Activated CD4-positive, alpha-beta T cell treated with anti-CD3 and anti-CD28 coated beads for 24 hours (primary cell): Measurements from ENCODE around the gene STX11.

Experiments used
- DNase-seq, 2 donors: peaks; one replicate each; pipeline ENCODE4 v3.0.0-alpha.2; 2020; ENCODE audit warnings: low read depth in 2 of 2

Gene STX11

DNA sequence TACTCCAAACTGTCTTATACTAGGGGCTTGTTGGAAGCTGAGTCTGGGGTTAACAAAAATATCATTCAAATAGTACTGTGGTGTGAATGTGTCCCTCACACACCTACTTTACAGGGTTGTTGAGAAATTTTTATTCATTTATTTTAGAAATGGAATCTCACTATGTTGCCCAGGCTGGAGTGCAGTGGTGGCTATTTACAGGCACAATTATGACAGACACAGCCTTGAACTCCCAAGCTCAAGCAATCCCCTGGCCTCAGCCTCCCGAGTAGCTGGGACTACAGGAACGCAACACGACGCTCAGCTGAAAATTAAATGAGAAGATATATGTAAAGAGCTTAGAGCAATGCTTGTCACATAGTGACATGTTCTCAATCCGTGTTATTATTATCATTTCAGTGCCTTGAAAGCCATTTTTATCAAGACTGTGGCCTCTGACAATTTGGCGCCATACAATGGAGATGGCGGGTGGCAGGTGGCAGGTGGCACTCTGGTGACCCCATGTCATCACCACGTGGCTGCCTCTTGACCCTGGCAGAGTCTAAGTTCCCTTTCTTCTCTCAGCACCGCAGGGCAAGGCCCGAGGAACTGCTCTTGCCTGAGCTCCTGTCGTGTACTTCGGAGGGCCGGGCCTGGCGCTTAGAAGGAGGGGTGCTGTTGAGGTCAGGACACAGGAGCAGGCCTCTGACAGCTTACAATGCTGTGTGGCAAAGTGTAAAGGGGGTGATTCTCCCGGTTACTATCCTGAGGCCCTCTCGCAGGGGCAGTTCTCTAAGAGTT is 64.5 kb downstream of the STX11 start:
- DNase-seq = no peak

DNA sequence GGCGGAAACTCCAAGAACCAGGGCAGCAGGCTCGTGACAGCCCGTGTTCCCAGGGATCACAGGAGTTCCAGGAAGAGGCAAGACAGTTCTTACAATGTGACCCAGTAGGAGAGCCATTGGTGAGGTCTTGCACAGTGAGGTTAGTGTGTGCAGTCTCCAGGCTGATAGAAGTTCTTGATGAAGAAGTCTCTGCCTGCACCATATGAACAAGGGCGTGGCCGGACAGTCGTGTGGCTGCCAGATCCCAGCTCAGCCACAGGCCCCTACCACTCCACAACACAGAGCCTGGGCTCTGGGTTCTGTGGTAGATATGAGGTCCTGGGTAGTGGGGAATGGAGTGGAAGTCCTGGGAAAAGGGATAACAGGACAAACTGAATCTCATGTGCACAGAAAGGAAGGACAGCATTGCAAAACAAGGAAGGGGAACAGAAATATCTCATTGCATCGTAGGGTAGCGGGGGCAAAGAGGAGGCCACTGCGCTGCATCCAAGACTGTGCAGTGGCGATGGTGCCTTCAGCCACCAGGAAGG is 65.2 kb downstream of the STX11 start:
- DNase-seq = no peak

DNA sequence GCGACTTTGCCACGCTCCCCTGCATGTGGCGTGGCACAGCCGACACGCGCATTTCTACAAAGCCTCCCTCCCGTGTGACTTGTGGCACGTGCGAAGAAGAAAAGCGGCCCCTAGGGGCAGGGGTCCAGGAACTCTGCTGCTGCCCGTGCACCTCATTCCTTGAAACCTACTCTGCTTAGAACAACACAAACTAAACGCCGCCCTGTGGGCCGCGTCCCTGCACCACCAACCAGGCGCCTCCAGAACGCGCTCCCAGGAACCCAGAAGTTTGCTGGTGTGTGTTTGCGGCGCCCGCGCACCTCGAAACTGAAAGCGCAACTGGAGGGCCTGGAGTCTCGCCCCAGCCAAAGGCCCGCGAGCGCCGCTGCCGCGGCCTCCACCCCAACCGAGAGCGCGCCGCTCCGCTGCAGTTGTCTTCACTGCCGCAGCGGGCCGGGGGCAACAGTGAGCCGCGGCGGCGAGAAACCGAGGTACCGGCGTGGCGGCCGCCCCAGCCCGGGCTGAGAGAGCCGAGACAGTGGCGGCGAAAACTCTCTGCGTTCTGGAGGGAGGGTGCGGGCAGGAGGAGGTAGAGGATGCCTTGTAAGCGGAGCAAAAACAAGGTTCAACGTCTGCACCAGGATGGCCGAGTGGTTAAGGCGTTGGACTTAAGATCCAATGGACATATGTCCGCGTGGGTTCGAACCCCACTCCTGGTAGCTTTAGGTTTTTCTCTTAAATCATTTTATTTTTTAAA is 65.8 kb downstream of the STX11 start:
- peak; percentile 82 to 89 for DNase-seq

DNA sequence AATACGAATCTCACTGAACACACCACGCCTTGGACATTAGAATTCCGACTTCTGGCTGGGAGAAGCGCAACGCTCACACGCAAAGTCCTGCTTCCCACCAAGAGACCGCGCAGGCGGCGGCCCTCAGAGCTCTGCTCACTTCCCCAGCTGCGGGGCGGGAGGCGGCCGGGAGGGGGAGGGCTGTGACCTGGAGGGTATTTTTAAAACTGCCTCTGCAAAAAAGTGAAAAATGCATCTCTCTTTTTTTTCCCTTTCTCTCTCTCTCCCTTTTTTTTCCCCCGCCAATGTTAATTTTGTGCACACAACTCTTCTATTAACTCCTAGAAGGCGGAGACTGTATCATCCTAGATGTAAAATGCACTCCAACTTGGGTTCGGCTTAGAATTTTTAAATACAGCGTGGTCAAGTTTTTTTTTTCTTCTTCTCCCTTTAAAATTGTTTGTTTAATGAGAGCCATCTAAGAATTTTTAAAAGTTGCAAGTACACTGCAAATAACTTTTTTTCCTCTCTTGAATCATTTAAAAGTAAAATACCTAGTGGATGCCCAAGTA is 66.4 kb downstream of the STX11 start:
- no peak for DNase-seq

DNA sequence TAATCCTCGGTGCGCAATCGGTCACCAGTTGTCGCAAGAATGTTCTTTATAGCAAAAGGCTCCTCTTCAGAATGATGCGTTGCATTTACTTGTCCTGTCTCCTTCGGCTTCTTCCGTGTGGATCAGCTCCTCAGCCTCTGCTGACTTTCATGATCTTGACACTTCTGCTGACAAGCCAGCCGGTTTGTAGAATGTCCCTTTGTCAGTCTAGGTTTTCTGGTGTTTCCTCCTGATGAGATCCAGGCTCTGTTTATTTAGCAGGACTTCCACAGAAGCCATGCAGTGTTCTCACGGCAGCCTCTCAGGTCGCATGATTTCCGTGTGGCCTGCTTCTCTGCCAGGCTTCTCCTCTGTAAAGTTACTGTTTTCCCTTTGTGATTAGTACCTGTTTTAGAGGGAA is 66.9 kb downstream of the STX11 start:
- DNase-seq = no peak

DNA sequence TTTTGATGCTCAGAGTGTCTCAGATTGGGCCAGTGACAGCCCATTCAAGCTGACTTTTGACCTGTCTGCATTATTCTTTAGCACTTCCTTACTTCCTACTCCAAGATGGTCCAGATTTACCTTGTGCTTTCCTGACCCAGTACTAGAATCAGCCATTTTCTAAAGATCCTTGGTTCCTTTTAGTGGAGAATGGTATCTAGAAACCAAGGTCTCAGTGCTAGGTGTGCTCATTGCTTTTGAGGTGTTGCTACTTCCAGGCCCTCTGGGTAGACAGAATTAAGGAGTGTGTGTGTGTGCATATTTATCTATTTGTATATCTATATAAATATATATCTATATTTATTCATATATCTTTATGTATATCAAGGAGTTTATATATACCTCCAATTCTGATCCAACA is 67.5 kb downstream of the STX11 start:
- no peak for DNase-seq

DNA sequence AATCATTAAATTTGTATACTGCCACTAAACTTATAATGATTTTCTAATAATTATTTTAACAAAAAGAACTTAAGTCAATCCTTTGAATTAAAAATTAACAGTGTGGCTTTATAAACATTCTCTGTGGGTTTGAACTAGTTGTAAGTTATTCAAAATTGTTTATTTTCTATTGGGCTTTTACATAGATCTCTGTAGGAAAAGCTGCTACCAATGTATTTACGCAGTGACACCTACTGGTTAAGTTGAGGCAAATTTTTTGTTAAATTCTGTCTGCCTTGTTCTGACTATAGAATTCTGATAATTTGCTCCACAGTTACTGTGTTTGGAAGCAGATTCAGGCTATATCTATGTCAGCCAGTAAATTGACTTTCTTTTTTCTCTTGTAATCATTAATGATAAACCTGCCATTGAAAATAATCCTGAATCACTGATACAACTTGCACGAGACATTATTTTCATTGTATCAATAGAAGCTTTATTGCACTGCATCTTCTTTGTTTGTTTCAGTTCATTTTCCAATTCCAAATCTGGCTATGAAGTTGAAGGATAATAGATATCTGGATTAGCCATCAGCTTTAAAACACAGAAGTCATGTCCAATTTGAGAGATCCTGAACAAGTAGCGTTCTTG is 68.9 kb downstream of the STX11 start:
- no peak for DNase-seq

DNA sequence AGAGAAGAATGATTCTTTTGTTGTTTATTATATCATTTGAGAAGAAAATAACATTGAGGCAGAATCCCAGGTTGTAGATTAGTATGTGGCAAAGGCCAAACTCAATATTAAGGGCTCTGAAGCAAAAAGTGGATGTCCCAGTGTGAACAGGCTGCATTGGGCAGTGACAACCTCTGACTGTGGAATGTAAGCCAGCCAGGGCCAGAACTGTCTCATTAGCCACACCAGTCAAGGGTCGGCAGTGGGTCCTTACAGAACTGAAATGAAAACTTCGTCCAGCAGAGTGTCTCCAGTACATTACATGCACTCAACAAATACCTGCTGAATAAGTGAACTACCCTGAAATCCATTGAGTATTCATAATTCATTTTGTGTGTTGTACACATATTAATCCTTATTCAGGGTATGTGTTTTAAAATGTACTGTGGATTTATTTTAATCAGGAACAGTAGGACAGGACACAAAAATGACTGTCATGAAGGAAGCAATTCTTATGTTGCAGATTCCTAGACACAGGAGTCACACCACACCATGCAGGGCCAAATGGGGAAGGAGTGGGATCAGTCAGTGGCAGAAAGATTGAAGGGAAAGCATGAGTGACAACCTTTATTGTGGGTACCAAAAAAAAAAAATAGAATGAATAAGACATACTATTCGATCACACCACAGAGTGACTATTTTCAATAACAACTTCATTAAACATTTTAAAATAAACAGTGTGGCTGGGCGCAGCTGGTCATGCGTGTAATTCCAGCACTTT is 69.9 kb downstream of the STX11 start:
- DNase-seq = no peak

DNA sequence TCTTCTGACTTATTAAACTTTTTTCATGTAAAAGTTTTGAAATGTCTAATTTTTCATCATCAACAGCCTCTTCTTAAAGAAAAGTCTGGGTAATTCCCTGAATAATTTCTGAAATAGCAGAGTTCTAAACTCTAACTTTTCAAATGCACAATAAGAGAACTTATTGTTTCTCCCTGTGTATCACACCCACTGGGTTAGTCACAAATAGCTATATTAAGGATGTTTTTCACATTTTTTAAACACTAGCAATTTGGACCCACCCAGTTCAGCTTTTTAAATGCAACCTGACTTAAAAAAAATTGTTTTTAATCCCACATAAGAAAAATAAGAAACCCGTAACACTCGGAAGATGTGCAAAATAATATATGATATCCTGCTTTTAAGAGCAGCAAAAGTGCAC is 73.4 kb downstream of the STX11 start:
- DNase-seq = no peak

DNA sequence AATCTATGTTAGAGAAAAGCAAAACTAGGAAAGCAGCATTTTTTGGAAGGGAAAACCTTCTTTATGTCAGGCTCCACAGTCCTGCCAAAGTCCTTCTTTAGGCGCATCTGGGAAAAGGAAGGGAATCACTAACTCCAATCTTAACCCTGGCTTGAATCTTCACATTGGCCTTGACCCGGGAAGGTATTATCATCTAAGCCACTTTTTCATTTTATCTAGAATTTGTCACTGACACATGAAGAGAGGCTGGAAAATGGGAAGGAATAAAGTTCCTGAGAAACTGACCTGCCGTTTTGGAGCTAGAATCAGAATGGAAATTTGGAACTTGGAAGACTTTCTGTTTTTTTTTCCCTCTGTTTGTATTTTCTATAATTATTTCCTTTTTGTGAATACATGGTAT is 81.4 kb downstream of the STX11 start:
- DNase-seq = no peak

DNA sequence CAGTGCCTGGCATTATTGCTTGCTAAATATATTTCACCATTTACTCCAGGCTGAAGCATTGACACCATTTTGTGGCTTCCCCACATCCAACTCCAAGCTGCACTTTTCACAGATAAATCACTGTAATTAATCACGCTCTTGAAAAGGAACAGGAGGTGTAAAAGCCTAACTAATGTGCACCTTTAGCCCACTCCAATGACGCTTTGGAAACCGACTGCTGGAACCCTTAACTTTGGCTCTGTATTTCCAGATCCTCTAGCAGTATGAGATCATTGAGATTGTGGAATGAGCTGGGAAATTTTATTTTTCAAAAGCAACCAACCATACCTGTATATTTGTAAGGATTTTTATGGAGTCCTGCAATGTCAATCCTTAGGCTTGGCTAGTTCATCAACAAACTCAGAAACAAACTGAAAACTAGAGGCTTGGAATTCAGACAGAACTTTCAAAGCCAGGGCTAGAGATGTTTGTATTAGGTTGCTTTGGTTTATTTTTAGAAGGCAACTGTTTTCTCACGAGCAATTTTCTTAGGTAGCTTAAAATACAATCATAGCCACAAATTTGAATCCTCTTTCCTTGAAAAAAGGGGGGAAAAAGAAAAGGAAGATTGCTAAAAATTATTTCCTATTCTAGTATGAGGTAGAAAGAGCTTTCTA is 82.0 kb downstream of the STX11 start:
- DNase-seq = no peak

DNA sequence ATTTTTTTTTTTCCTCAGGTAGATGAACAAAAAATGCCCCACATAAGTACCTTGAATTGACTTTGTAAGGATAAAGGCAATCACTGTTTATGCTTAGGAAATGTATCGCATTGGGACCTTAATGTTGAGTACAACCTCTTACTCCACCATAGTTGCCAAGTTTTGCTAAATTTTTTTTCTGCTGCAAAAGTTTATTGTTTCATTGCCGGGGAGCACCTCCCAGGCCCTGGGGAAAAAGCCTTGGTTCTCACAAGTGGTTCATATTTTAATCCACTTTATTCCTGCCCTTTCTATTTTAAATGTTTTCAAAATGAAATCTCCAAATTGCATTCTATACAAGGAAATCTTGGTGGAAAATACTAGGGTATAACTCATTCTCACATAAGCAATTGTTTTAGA is 82.5 kb downstream of the STX11 start:
- no peak for DNase-seq

DNA sequence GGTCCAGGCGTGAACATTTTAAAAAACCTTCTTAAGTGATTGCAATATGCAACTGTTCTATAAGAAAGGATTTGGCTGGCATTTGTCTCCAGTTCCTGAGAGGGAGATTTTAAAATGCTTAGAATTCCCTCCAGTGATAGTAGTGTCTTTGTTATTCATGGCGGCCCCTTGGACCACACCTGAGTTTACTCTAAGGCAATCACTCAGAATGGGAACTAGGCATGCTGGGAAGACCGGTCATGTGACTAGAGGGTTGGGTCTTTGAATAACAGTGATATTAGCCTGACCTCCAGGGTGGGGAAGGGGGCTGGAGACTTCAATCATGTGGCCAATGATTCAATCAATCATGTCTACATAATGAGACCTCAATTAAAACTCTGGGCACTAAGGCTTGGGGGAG is 84.1 kb downstream of the STX11 start:
- no peak for DNase-seq

DNA sequence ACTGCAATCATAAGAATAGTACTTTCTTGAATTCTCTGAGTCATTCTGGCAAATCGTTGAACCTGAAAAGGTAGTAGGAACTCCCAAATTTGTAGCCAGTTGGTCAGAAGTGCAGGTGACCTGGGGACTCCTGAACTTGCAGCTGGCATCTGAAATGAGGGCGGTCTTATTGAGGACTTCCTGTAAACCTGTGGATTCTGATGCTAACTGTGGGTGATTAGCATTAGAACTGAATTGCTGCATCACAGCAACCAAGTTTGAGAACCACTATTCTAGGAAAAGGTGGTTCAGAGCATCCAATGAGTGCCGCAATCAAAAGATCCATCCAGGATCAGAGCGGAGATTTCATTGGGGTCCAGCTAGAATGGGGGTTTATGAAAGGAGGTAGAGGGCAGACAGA is 84.6 kb downstream of the STX11 start:
- DNase-seq = no peak
